DMS 273 treated with DMSO at 0.1 percent for 48 hours (cell line): ENCODE measurements around the gene APOL3.
"Not testable (repeated sequence)": the region's sequence is repeated elsewhere in the genome, so short reads cannot be mapped to it uniquely, and the experiment has no call there.

Experiments used
- DNase-seq: peaks from one replicate; lab custom pipeline; 2025; lab: John Stamatoyannopoulos, UW

Gene APOL3

GRCh38 chr22:36156515-36157419 is 3.8 kb downstream of the APOL3 start:
- no peak for DNase-seq

GRCh38 chr22:36156119-36156514 is 4.4 kb downstream of the APOL3 start:
- no peak for DNase-seq

- no peak for DNase-seq
Observed at GRCh38 chr22:36155702-36156101, 4.9 kb downstream of the APOL3 start.

- DNase-seq: no peak
Observed at GRCh38 chr22:36154423-36154945, 6.1 kb downstream of the APOL3 start.

GRCh38 chr22:36153501-36154422 is 6.8 kb downstream of the APOL3 start:
- no peak for DNase-seq

GRCh38 chr22:36152821-36153220 is 7.7 kb downstream of the APOL3 start:
- not testable (repeated sequence) for DNase-seq

- DNase-seq: no peak
Observed at GRCh38 chr22:36152088-36152487, 8.5 kb downstream of the APOL3 start.

- DNase-seq: no peak
Observed at GRCh38 chr22:36151006-36151595, 9.5 kb downstream of the APOL3 start.

GRCh38 chr22:36149441-36149840 is 11.1 kb downstream of the APOL3 start:
- DNase-seq: no peak

GRCh38 chr22:36148411-36148810 is 12.1 kb downstream of the APOL3 start:
- DNase-seq: no peak

GRCh38 chr22:36147196-36147791 is 13.3 kb downstream of the APOL3 start:
- no peak for DNase-seq

GRCh38 chr22:36145881-36146280 is 14.7 kb downstream of the APOL3 start:
- no peak for DNase-seq

- DNase-seq: peak; percentile 1
Observed at GRCh38 chr22:36144886-36145541, 15.5 kb downstream of the APOL3 start.

- DNase-seq: no peak
Observed at GRCh38 chr22:36143956-36144355, 16.6 kb downstream of the APOL3 start.

GRCh38 chr22:36143066-36143815 is 17.3 kb downstream of the APOL3 start:
- no peak for DNase-seq

- no peak for DNase-seq
Observed at GRCh38 chr22:36141481-36141880, 19.1 kb downstream of the APOL3 start.

- DNase-seq: not testable (repeated sequence)
Observed at GRCh38 chr22:36138709-36139108, 21.8 kb downstream of the APOL3 start.

GRCh38 chr22:36136988-36137387 is 23.6 kb downstream of the APOL3 start:
- no peak for DNase-seq

- DNase-seq: no peak
Observed at GRCh38 chr22:36136475-36136874, 24.1 kb downstream of the APOL3 start.

- no peak for DNase-seq
Observed at GRCh38 chr22:36135306-36135980, 25.1 kb downstream of the APOL3 start.
